DMS 273 (cell line): Measurements from ENCODE around the gene TLCD3A.
"Not testable (repeated sequence)": the region's sequence is repeated elsewhere in the genome, so short reads cannot be mapped to it uniquely, and the experiment has no call there.

Source experiments
- DNase-seq: peaks from one replicate; lab custom pipeline; 2025; ENCODE audit not compliant: unreplicated experiment; lab: John Stamatoyannopoulos, UW

TLCD3A gene

DNA sequence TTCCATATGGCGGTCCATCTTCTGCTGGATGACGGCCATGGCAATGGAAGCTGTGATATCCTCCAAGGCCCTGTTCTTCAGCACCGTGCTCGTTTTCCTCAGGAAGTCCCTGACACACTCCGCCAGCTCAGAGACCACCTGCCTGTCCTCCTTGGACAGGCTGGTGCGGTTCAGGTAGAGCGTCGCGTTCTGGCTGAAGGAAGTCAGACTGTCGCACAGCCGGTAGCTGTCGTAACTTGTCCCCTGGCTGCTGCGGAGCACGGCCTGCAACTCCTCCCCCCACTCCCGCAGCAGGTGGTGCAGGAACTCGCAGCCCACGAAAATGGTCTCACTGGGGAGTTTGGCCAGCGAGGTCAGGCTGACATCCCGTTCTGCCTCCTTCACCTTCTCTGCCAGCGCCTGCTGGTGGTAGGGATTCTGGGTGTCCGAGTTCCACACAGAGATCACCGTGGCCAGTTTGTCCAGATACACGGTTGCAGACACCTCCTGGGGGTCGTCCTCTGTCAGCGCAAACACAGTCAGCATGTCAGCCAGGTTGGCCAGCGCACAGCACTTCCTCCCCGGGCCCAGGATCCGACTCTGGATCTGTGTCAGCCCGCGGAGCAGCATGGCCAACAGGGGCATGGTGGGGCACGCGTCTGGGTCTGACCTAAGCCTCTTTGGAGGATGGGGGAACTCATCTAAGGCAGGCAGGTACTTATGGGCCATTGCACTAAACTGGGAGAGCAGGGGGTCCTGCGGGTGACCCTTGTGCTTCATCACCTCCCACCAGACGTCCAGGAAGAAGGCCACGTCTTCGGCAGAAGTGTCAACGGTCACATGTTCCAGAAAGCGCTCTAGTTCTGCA, 14.6 kb downstream of the TLCD3A start:
- DNase-seq = no peak

DNA sequence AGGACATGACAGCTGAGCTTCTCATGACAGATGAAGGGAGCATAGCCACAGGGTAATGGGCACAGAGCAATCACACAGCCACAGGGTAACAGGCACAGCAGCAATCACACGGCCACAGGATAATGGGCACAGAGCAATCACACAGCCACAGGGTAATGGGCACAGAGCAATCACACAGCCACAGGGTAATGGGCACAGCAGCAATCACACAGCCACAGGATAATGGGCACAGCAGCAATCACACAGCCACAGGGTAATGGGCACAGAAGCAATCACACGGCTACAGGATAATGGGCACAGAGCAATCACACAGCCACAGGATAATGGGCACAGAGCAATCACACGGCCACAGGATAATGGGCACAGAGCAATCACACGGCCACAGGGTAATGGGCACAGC, 16.2 kb downstream of the TLCD3A start:
- DNase-seq = not testable (repeated sequence)

DNA sequence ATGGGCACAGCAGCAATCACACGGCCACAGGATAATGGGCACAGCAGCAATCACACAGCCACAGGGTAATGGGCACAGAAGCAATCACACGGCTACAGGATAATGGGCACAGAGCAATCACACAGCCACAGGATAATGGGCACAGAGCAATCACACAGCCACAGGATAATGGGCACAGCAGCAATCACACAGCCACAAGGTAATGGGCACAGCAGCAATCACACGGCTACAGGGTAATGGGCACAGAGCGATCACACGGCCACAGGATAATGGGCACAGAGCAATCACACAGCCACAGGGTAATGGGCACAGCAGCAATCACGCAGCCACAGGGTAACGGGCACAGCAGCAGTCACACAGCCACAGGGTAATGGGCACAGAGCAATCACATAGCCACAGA, 17.0 kb downstream of the TLCD3A start:
- DNase-seq = not testable (repeated sequence)

DNA sequence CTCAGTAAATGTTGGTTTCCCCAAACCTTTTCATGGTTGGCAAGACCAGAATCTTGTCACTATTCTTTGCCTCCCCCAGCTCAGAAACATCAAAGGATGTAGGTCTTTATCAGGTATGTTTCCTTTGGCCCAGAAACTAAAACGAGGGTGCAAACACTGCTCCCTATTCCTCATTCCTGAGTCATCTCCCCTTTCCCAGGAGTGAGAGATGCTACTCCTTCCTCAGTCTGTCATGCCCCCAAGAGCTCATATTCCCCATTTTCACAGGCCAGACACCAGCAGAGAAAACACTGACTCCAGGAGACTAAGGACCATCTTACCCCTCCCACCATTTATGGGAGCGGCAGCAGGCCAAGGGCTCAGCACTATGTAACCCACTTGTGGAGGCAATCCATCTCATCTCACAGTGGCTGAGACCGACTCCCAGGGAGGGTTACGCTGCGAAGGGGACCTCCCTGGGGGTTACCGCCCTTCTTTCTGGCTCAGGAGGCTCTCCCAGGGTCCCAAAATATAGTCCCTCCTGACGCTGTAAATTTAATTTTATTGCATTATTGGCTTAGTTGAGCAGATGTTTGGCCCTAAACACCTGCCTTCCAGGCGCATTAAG, 18.1 kb downstream of the TLCD3A start:
- DNase-seq = no peak

GRCh38 chr17:751269-752001, 19.0 kb downstream of the TLCD3A start:
- DNase-seq = peak; percentile 58

GRCh38 chr17:752002-752619, 19.7 kb downstream of the TLCD3A start, which contains the start of gene GEMIN4:
GEMIN4 (minus strand) TSS chr17:752264; CDS start chr17:752142, 122 bp downstream.
- DNase-seq = peak; percentile 93

- DNase-seq = peak; percentile 69
These were observed 20.3 kb downstream of the TLCD3A start for GRCh38 chr17:752620-753219.

DNA sequence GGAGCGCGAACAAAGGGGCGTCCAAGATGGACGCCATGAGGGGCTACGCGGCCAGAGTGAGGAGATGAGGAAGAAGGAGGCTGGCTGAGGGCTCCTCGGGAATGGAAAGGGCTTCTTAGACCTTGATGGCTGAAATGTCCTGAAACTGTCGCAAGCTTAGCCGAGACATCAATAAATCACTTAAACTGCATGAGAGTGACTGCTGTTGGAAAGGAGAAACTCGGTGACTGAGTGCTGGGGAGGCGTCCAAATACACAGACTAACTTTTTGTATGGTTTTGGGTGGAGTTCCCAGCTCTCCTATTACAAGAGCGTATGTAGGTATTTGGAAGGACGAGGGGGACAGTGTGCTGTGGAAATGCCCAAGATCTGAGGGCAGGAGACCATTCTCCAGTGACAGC, 21.0 kb downstream of the TLCD3A start:
- DNase-seq = no peak

GRCh38 chr17:755319-755961, 23.0 kb downstream of the TLCD3A start:
- not testable (repeated sequence) for DNase-seq

- DNase-seq = not testable (repeated sequence)
These were observed 23.7 kb downstream of the TLCD3A start for GRCh38 chr17:756010-756567.

DNA sequence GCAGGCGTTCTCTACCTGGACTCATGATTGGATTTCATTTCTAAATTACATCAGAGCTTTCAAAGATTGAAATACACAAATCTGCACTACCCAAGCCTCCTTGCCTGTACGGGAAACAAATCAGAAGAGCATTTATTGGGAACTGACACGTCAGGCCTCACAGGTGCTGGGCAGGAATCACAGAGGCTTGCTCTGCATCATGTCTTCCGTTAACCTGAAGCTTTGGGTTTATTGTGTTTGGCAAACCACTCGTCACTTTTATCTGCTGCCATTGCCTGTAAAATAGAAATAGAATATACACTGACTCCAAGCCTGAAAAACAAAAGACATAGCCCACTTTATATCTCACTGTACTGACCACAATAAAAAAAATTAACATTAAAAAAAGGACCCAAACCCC, 27.6 kb downstream of the TLCD3A start:
- DNase-seq = no peak

DNA sequence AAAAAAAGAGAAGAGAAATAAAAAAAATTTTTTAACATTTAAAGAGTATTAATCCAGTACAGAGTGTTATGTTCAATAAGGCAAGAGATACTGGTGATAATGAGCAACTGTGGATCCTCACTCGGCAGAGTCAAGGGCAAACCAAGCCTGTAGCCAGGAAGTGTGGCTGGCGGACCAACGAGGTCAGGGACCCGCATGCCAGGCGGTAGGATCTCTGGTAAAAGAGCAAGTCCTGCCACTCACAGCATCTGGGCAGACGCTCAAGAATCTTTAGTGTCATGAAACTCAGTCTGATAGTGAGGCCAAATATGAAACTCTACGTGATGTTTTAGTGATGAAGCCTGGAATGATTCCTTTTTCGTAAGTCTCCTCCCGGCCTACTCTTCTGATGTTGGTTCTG, 28.0 kb downstream of the TLCD3A start:
- no peak for DNase-seq

DNA sequence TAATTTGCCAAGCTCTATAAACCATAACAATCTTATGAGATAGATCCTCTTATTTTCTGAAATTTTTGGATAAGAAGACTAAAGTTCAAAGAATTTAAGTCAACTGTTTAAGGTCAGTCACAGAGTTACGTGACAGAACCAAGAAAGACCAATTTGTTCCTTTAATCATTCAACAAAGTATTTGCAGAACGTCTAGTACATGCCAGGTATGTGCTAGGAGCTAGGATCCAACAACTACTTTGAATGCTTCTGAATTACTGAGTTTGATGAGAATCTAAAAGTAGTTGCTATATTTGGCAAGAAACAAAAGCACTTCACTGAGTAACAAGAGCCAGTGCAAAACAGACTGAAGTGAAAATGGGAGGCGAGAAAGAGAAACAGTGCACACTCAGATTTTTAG, 34.7 kb downstream of the TLCD3A start:
- DNase-seq = no peak

DNA sequence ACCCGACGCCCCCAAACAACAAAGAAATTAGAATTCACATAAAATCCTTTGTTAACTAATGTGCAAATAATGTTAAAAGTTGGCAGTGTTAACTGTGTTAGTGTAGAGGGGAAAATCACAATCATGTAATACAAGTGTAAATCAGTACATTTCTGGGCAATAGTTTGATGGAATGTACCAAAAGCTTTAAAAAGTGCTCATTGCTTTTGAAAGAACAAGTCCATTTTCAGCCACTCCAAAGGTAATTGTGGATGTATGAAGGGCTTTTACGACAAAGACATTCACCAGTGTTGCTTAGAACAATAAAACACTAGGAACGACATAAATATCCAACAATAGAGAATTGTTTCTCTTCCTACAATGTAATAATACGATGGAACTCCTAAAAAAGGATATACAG, 40.6 kb downstream of the TLCD3A start:
- DNase-seq = no peak

- no peak for DNase-seq
These were observed 41.3 kb downstream of the TLCD3A start for GRCh38 chr17:773467-774312.

- DNase-seq = no peak
These were observed 41.9 kb downstream of the TLCD3A start for GRCh38 chr17:774313-774584.

GRCh38 chr17:778096-778495, 45.7 kb downstream of the TLCD3A start:
- DNase-seq = no peak

DNA sequence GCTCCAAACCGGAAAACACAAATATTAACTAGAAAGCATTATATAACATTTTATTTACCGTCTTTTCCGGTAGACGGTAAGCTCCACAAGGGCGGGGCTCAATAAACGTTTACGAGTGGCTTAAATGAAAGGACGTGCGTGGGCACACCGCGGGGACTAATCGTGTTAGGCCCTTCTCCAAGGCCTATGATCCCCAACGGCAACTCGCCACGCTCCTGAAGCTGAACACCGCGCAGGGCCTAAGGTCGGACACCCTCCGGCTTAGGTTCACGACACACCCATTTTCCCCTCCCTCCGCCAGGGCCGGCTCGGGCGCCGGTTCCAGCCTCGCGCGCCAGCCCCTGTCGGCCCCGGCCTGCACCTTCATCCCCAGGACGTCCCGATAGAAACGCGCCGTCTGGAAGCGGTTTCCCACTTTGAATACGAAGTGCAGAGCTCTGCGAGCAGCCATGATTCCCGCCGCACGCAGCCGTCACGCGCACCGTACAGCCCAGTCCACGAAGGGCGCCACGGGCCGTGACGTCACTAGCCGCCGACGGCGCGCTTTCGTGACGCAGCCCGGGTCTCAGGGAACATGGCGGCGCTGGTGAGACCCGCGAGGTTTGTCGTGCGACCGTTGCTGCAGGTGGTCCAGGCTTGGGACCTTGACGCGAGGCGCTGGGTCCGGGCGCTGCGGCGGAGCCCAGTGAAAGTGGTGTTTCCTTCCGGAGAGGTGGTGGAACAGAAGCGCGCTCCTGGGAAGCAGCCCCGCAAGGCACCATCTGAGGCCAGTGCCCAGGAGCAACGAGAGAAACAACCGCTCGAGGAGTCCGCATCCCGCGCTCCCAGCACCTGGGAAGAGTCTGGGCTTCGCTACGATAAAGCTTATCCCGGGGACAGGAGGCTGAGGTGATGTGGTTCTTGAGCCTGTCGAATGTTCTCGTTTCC, 49.7 kb downstream of the TLCD3A start, which contains the start of the genes GLOD4 and MRM3:
TSS of gene GLOD4 (minus strand) at position 476 of the 927 bp plus-strand sequence. CDS start at position 451, 25 bp downstream.
TSS of gene MRM3 (plus strand) at position 549 of the 927 bp plus-strand sequence. CDS start at position 575, 26 bp downstream.
- peak; percentile 92 for DNase-seq
